SK-N-SH (cell line): ENCODE measurements around the gene PIH1D1. TPM values are rescaled to one million over a fixed set of nuclear protein-coding genes. Genes with fewer than 3 reads are reported as not detected.

Source experiments
- CTCF ChIA-PET: fragments of 300-600, 350-600 bp; formaldehyde crosslinking; extraction: SDS; loops from one replicate; lab custom pipeline; 2021; lab: Yijun Ruan, JAX
- POLR2A ChIA-PET: fragments of 350-600 bp; sonication (Branson Sonifier 250); formaldehyde crosslinking; extraction: SDS; loops from one replicate; lab custom pipeline; 2020; ENCODE audit warnings: antibody characterized with exemption, inconsistent platforms; lab: Yijun Ruan, JAX
- DNase-seq: peaks from one replicate; pipeline ENCODE4 v3.0.0; 2012
- H2AFZ ChIP-seq: fragments of 200-600 bp; sonication (generic); 2 replicates; pipeline ENCODE4 v1.8.1; 2016; ENCODE audit warnings: antibody characterized with exemption, mild to moderate bottlenecking, low read depth
- H3F3A ChIP-seq: fragments of 200-600 bp; sonication (generic); replicated peaks from 2 replicates; pipeline ENCODE3; 2016; ENCODE audit warnings: antibody characterized with exemption, mild to moderate bottlenecking; ENCODE audit not compliant: insufficient read depth
- H3K27ac ChIP-seq, 2 experiments: fragments of 200-500 bp in 1 of 2; fragments of 200-600 bp in 1 of 2; sonication (Bioruptor generic) in 1 of 2; sonication (generic), shearing (Covaris generic) in 1 of 2; 2 replicates each; pipeline versions ENCODE4 v1.5.1 to v1.6.1; 2014 to 2016; ENCODE audit warnings: low read depth in 2 of 2, inconsistent platforms in 1 of 2, low read length in 1 of 2, mild to moderate bottlenecking in 1 of 2, mixed read lengths in 1 of 2
- H3K27me3 ChIP-seq: fragments of 200-600 bp; sonication (generic), shearing (Covaris generic); 2 replicates; pipeline ENCODE4 v1.6.1; 2016; ENCODE audit warnings: mixed run types; ENCODE audit not compliant: insufficient read depth
- H3K36me3 ChIP-seq, 2 experiments: fragments of 200-500 bp in 1 of 2; fragments of 200-600 bp in 1 of 2; sonication (Bioruptor generic) in 1 of 2; sonication (generic) in 1 of 2; replicated peaks in 1 of 2; 2 replicates each; pipeline versions ENCODE3 to v1.5.1; 2014 to 2016; ENCODE audit warnings: low read length in 1 of 2, mild to moderate bottlenecking in 1 of 2; ENCODE audit not compliant: insufficient read depth in 2 of 2, control insufficient read depth in 1 of 2
- H3K4me1 ChIP-seq, 2 experiments: fragments of 200-500 bp in 1 of 2; fragments of 200-600 bp in 1 of 2; sonication (Bioruptor generic) in 1 of 2; sonication (generic), shearing (Covaris generic) in 1 of 2; 2 replicates each; pipeline versions ENCODE4 v1.5.1 to v1.6.1; 2014 to 2016; ENCODE audit warnings: low read depth in 1 of 2, low read length in 1 of 2, mixed run types in 1 of 2; ENCODE audit not compliant: insufficient read depth in 2 of 2, control insufficient read depth in 1 of 2
- H3K4me2 ChIP-seq: fragments of 200-600 bp; sonication (generic), shearing (Covaris generic); 2 replicates; pipeline ENCODE4 v1.6.1; 2017; ENCODE audit warnings: mixed run types
- H3K4me3 ChIP-seq, 2 experiments: fragments of 200-500 bp in 1 of 2; fragments of 200-600 bp in 1 of 2; sonication (Bioruptor generic) in 1 of 2; sonication (generic), shearing (Covaris generic) in 1 of 2; 2 replicates each; pipeline versions ENCODE4 v1.5.1 to v1.8.1; 2014 to 2016; ENCODE audit warnings: low read depth in 2 of 2, inconsistent platforms in 1 of 2, low read length in 1 of 2, mild to moderate bottlenecking in 1 of 2, mixed read lengths in 1 of 2, moderate library complexity in 1 of 2
- H3K79me2 ChIP-seq: fragments of 200-600 bp; sonication (generic); 2 replicates; pipeline ENCODE4 v1.8.1; 2017; ENCODE audit warnings: mild to moderate bottlenecking; ENCODE audit not compliant: insufficient read depth
- H3K9ac ChIP-seq: fragments of 200-600 bp; sonication (generic); 2 replicates; pipeline ENCODE4 v1.6.1; 2017; ENCODE audit warnings: mixed run types
- H3K9me2 ChIP-seq: fragments of 200-600 bp; sonication (generic); 2 replicates; pipeline ENCODE4 v1.6.1; 2017; ENCODE audit warnings: mixed run types
- H3K9me3 ChIP-seq: fragments of 200-600 bp; sonication (generic); 2 replicates; pipeline ENCODE4 v1.6.1; 2017; ENCODE audit warnings: mixed run types, mild to moderate bottlenecking, moderate library complexity
- H4K20me1 ChIP-seq: fragments of 200-600 bp; sonication (generic); 2 replicates; pipeline ENCODE4 v1.6.1; 2017; ENCODE audit warnings: mild to moderate bottlenecking, mixed run types; ENCODE audit not compliant: insufficient read depth
- EZH2phosphoT487 ChIP-seq: fragments of 200-600 bp; sonication (generic); IDR thresholded peaks from 2 replicates; pipeline ENCODE4 v1.6.1; 2017; ENCODE audit warnings: low read depth, mixed run types, mild to moderate bottlenecking, antibody characterized with exemption, moderate library complexity, borderline replicate concordance
- IRF3 ChIP-seq: fragments of 150-350 bp; IDR thresholded peaks from 2 replicates; pipeline ENCODE4 v1.6.1; 2016; ENCODE audit warnings: mild to moderate bottlenecking, low read depth, low read length
- JUND ChIP-seq: IDR thresholded peaks from 2 replicates; pipeline ENCODE4 v1.4.0; 2012
- MEF2A ChIP-seq: IDR thresholded peaks from 2 replicates; pipeline ENCODE4 v1.4.0; 2012; ENCODE audit warnings: low read depth, borderline replicate concordance
- NRF1 ChIP-seq: IDR thresholded peaks from 2 replicates; pipeline ENCODE4 v1.6.1; 2012; ENCODE audit warnings: low read depth, mild to moderate bottlenecking, low read length
- POLR2AphosphoS5 ChIP-seq: IDR thresholded peaks from 2 replicates; pipeline ENCODE4 v1.6.1; 2012; ENCODE audit warnings: low read depth, low read length
- RXRA ChIP-seq: IDR thresholded peaks from 2 replicates; pipeline ENCODE4 v1.4.0; 2012; ENCODE audit warnings: low read depth, mild to moderate bottlenecking, borderline replicate concordance
- SMC3 ChIP-seq: IDR thresholded peaks from 2 replicates; pipeline ENCODE4 v1.6.1; 2012; ENCODE audit warnings: low read depth, low read length, improper control_type of control experiment
- TCF12 ChIP-seq: IDR thresholded peaks from 2 replicates; pipeline ENCODE4 v1.4.0; 2012
- USF1 ChIP-seq: IDR thresholded peaks from 2 replicates; pipeline ENCODE4 v1.4.0; 2012; ENCODE audit warnings: low read depth, borderline replicate concordance
- USF2 ChIP-seq: fragments of 150-350 bp; IDR thresholded peaks from 2 replicates; pipeline ENCODE4 v1.6.1; 2017; ENCODE audit warnings: antibody characterized with exemption, low read length, low read depth, borderline replicate concordance
- WGBS: methylation state at CpG from one replicate; pipeline ENCODE4 v1.1.6; 2017; ENCODE audit warnings: low lambda C conversion rate; 5-methylcytosine and 5-hydroxymethylcytosine counted together
- polyA plus RNA-seq, 3 experiments: library from polyadenylated mRNA; depleted of rRNA; stranded (reverse); fragments of >200 nt; gene quantifications; 2 replicates each; pipeline ENCODE4 v1.2.3, GENCODE V29; 2012
- TF ChIP-seq, protein P1 (sequence below): IDR thresholded peaks from 2 replicates; pipeline ENCODE4 v1.4.0; 2012; ENCODE audit warnings: low read depth, borderline replicate concordance

The PIH1D1 gene
- polyA plus RNA-seq, 1 of the 3 experiments (the other 2 are of a cell fraction) = 157 TPM

DNA sequence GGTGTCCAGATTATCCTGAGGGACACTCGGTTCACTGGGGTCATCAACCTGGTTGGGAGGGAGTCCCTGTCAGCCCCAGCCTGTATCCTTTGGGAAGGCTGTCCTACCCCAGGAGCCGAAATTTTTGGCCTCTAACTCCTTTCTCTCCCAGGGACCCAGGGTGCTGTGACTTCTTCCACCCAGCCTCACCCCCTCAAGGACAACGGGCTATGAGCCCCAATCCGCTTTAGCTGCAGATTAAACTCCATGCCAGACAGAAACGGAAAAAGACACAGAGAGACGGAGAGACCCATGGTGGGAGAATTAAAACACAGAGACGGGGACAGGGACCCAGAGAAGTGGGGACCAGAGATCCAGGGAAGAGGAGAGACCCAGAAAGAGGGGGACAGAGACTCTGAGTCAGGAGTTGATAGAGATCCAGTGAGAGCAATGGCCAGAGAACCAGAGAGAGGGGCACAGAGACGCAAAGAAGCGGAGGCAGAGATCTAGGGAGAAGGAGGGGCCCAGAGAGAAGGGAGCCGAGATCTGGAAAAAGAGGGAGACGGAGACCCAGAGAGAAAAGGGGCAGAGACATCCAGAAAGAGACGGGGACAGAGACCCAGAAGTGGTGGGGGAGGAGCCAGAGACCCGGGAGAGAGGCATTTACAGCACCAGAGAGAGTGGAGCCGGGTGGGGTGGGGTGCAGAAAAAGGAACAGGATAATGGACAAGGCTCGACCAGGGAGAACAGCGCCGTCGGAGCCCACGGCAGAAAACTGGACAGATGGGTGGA, 11.0 kb downstream of the PIH1D1 start:
- Histone ChIP-seq H3K4me3 (peak overlapping the region; percentile 16 to 62; a peak in 2 of 4 replicates), H3K4me2 (peak overlapping the region; percentile 55; the same call in 1 of the 2 replicates)
- POLR2A ChIA-PET = no interaction called here

DNA sequence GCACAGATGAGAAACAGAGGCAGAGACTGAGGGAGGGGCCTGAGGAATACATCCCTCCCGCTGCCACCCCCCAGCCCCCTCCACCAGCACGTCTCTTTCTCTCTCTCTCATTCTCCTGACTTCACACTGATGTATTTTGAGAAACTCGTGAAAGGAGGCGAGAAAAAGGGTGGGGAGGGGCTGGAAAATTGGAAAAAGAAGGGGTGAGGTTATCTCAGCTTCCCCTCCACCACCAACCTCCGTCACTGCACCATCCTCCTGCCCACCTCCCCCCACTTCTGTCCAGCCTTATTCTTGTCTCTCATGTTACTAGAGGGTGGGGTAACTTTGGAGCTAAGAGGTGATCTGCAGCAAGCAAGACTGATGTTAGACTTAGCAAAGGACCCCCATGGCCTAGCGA, 11.8 kb downstream of the PIH1D1 start:
- Histone ChIP-seq H3K27me3 (peaks cover 65% of the 10 kb centered on the region), H3K9ac (no peak overlapping the region), H3K9me2 (no peaks in the 10 kb centered on the region), H3K4me2 (no peak overlapping the region), H3K4me1 (peaks cover 0 to 30% of the 10 kb centered on the region in 2 experiments; a peak in 1 of 4 replicates), H3K9me3 (no peaks in the 10 kb centered on the region), H3F3A (peaks cover 14% of the 10 kb centered on the region), H3K4me3 (no peak overlapping the region), H3K27ac (no peak overlapping the region), H3K36me3 (no peaks in the 10 kb centered on the region), H4K20me1 (no peaks in the 10 kb centered on the region), H2AFZ (no peak overlapping the region), H3K79me2 (no peaks in the 10 kb centered on the region)
- WGBS = 9% methylated on average over 6 of the region's 6 CpGs
- POLR2A ChIA-PET = no interaction called here
- CTCF ChIA-PET = interaction anchor here (1.2 to 11.2 kb wide), 4 partner anchors 17 to 215 kb away, joined by 3 to 149 read pairs (median 4); partner anchors contain the start of genes KASH5 and PTH2
- TF ChIP-seq TCF12 = no peak
- TF ChIP-seq RXRA = no peak
- TF ChIP-seq NRF1 = no peak
- TF ChIP-seq EZH2phosphoT487 = no peak
- no peak for DNase-seq

More for the DNA sequence above, 11.0 kb downstream of the PIH1D1 start:
- H3K27me3 ChIP-seq = peaks cover 59% of the 10 kb centered on the region
- no peaks in the 10 kb centered on the region for H3K79me2 ChIP-seq
- no peak overlapping the region for H3K9ac ChIP-seq
- no peaks in the 10 kb centered on the region for H3K36me3 ChIP-seq
- CTCF ChIA-PET = interaction anchor here (0.8 to 11.2 kb wide), 3 partner anchors 11 to 49 kb away, joined by 3 to 149 read pairs (median 4); partner anchors contain the start of genes KASH5 and PIH1D1
- no peak overlapping the region for H3K27ac ChIP-seq
- no peak overlapping the region for H2AFZ ChIP-seq
- peaks cover 16% of the 10 kb centered on the region for H3F3A ChIP-seq
- no peaks in the 10 kb centered on the region for H4K20me1 ChIP-seq
- H3K9me2 ChIP-seq = no peaks in the 10 kb centered on the region
- H3K9me3 ChIP-seq = no peaks in the 10 kb centered on the region
- DNase-seq = no peak
- WGBS = 9% methylated on average over 19 of the region's 19 CpGs
- peaks cover 0 to 30% of the 10 kb centered on the region in 2 experiments; a peak in 1 of 4 replicates for H3K4me1 ChIP-seq
- no peak for TF ChIP-seq JUND
- TF ChIP-seq POLR2AphosphoS5 = no peak
- TF ChIP-seq EZH2phosphoT487 = peak; percentile 18; the same call in 1 of the 2 replicates

DNA sequence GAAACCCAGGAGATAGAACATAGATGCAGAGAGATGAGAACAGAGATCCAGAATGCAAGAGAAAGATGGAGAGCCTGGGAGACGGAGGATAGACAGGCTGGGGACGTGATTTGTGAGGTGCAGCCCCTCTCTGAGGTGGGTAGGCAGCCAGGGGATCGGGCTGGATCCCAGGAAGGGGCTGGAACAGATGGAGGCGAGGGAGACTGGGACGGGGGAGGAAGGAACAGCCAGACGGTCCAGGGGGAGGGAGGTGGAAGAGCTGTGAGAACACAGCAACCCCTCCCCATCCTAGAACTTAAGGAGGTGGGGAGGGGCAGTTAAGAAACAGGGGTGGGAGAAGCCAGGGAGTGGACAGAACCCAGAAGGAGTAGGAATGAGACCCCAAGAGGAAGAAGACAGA, 13.4 kb downstream of the PIH1D1 start:
- ChIA-PET CTCF (interaction anchor here (1.8 to 11.2 kb wide), 3 partner anchors 16 to 213 kb away, joined by 3 to 149 read pairs (median 5); partner anchors contain the start of genes KASH5 and PTH2), POLR2A (no interaction called here)
- no peak overlapping the region for H3K9ac ChIP-seq
- H3K9me2 ChIP-seq = no peaks in the 10 kb centered on the region
- no peak overlapping the region for H3K27ac ChIP-seq
- no peak overlapping the region for H3K4me2 ChIP-seq
- peaks cover 81% of the 10 kb centered on the region for H3K27me3 ChIP-seq
- no peak overlapping the region for H3K4me3 ChIP-seq
- peaks cover 0 to 30% of the 10 kb centered on the region in 2 experiments; a peak in 1 of 4 replicates for H3K4me1 ChIP-seq
- 11% methylated on average over 6 of the region's 6 CpGs for WGBS
- no peaks in the 10 kb centered on the region for H4K20me1 ChIP-seq
- H3K36me3 ChIP-seq = no peaks in the 10 kb centered on the region
- H3K79me2 ChIP-seq = no peaks in the 10 kb centered on the region
- H2AFZ ChIP-seq = no peak overlapping the region
- no peaks in the 10 kb centered on the region for H3K9me3 ChIP-seq
- DNase-seq = no peak
- H3F3A ChIP-seq = peaks cover 14% of the 10 kb centered on the region
- TF ChIP-seq MEF2A (no peak), USF2 (no peak), USF1 (no peak), SMC3 (no peak), NRF1 (no peak), EZH2phosphoT487 (no peak), IRF3 (no peak)
- TF ChIP-seq, protein P1, sequence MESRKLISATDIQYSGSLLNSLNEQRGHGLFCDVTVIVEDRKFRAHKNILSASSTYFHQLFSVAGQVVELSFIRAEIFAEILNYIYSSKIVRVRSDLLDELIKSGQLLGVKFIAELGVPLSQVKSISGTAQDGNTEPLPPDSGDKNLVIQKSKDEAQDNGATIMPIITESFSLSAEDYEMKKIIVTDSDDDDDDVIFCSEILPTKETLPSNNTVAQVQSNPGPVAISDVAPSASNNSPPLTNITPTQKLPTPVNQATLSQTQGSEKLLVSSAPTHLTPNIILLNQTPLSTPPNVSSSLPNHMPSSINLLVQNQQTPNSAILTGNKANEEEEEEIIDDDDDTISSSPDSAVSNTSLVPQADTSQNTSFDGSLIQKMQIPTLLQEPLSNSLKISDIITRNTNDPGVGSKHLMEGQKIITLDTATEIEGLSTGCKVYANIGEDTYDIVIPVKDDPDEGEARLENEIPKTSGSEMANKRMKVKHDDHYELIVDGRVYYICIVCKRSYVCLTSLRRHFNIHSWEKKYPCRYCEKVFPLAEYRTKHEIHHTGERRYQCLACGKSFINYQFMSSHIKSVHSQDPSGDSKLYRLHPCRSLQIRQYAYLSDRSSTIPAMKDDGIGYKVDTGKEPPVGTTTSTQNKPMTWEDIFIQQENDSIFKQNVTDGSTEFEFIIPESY = no peak
